K562 (cell line): Measurements from ENCODE around the gene ZFX.

ENCODE experiments used
- ELF1 ChIP-seq: fragments of 200-800 bp; sonication (Bioruptor generic); IDR thresholded peaks from 2 replicates; pipeline ENCODE4 v1.6.1; 2016; ENCODE audit warnings: missing genetic modification characterization, missing compliant biosample characterization
- GATAD2A ChIP-seq: fragments of 450-650 bp; IDR thresholded peaks from 2 replicates; pipeline ENCODE4 v1.6.1; 2017
- REST ChIP-seq, 2 experiments: fragments of 450-650 bp; formaldehyde crosslinking in 1 of 2; IDR thresholded peaks; 2 replicates each; pipeline versions ENCODE4 v1.4.0 to v1.6.1; 2014 to 2020; ENCODE audit warnings: mild to moderate bottlenecking in 2 of 2, borderline replicate concordance in 1 of 2, low read depth in 1 of 2
- SPI1 ChIP-seq: IDR thresholded peaks from 2 replicates; pipeline ENCODE4 v1.6.1; 2011; ENCODE audit warnings: low read depth, low read length, control low read depth, borderline replicate concordance
- ZFX ChIP-seq: sonication (generic); formaldehyde crosslinking; IDR thresholded peaks from 2 replicates; pipeline ENCODE4 v1.8.0; 2022; ENCODE audit warnings: mild to moderate bottlenecking, missing genetic modification reagents, moderate library complexity
- ZNF699 ChIP-seq: fragments of 250-450 bp; sonication (Bioruptor Pico); IDR thresholded peaks from 2 replicates; pipeline ENCODE4 v1.8.0; 2021; ENCODE audit warnings: mild to moderate bottlenecking, moderate library complexity; ENCODE audit not compliant: insufficient replicate concordance

DNA sequence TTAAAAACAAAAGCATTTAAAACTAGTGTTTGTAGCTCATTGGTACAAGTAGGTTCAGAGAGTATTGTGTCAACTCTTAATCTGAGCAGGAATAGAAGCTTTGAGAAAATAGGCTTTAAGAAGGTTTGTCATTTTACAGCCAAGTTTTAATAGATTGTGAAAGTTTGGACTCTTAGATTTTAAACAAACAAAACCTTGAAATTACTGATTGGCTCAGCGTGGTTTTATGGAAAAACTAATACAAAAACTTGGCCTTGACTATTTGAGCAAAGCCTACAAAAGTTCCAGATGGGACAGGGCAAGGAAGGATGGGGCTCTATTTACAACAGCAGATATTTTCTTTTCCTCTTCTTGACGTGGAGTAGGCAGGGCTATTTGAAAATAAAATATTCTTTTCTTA lies 16.5 kb downstream of the ZFX start:
- no peak for TF ChIP-seq ZNF699 (CRISPR knock-in tag)
- TF ChIP-seq SPI1 = no peak
- no peak for TF ChIP-seq REST (IDR thresholded peaks at IDR 0.05; ENCODE audit: borderline replicate concordance)
- TF ChIP-seq REST (CRISPR knock-in tag; IDR thresholded peaks at IDR 0.05; ENCODE audit: low read depth) = no peak
- TF ChIP-seq ZFX (CRISPR knock-in tag) = no peak
- no peak for TF ChIP-seq ELF1 (tag)
- no peak for TF ChIP-seq GATAD2A
